GM12873 (cell line): Measurements from ENCODE around the gene TMC2.

Experiments used
- CTCF ChIP-seq: IDR thresholded peaks from 2 replicates; pipeline ENCODE4 v1.5.1; 2012; ENCODE audit warnings: low read depth, mild to moderate bottlenecking, moderate library complexity, low read length, control low read depth; ENCODE audit not compliant: insufficient read depth; ENCODE audit errors: missing control alignments

TMC2 gene

GRCh38 chr20:2602046-2602735 is 65.8 kb downstream of the TMC2 start:
- no peak for TF ChIP-seq CTCF

DNA sequence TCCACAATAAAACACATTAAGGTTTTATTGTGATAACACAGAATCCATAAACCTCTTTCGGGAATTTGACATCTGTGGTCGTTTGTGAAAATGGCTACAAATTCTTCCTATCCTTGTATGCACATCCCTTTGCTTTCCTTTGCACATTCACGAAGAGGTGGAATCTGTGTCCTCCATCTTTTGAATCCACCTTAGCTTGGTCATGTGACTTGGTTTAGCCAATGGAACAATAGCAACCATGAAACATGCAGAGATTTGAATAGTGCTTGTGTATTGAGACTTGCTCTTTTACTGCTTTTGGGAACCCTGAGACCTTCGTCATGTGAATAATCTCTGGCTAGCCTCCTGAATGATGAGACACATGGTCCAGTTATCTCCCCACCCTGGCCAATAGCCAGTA is 66.4 kb downstream of the TMC2 start:
- no peak for TF ChIP-seq CTCF

DNA sequence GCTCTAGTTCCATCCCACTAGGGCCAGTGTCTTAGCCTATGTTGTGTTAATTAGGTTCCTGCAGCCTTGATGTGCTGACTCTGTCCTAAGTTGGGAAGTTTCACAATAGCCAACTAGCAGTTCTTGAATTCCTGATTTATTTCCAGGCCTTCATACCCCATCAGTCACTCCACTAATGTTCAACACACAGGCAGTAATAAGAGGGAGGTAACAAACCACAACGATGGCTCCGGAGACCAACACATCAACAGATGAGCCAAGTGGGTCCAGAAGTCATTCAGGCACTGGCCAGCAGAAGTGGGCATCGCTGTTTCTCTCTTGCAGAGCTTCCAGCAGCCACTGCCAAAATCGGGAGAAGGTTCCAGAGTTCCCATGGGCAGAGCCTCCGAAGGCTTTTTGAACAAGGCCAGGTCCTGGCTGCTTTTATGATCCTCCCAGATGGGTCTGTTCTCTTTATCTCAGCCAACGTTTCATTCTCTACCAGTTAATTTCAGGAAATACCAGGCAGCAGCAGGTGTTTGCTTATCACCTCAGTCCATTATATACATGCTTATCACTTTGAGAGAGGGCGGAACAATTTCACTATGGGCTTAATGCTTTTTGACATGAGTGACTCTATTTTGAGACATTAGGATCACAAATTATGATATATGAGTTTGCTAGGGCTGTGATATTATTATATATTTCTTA is 67.6 kb downstream of the TMC2 start:
- no peak for TF ChIP-seq CTCF

DNA sequence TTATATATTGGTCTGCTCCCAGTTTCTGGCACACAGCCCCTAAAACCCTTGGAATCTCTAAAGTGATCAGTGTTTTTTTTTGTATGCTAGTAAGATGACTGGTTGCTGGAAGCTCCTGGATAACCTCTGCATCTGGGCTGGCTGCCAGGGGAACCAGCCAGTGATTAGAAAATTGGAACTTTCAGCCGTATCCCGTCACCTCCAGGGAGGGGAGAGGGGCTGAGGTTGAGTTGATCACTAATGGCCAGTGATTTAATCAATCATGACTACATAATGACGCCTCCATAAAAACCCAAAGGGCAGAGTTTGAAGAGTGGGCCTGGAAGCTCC is 68.1 kb downstream of the TMC2 start:
- no peak for TF ChIP-seq CTCF

DNA sequence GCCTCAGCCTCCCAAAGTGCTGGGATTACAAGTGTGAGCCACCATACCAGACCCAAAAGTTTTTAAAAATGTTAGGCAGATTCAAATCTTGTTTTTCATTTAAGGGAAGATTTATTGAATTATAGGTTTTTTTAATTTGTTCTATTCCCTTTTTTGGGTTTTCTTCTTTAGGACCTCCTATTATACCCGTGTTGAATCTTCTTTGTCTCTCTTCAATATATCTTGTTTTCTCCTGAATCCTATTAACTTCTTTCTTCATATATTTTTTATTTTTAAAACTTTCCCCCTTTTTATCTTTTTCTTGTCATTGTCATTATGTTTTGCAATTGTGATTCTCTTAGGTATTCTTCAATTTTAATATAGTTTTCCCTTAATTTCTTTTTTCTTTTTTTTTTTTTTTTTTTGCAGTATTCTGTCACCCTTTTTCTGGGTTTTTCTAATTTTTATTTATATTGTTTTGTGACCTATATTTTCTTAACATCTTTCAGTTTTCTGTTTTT is 70.2 kb downstream of the TMC2 start:
- TF ChIP-seq CTCF = no peak

GRCh38 chr20:2610326-2610725 is 74.0 kb downstream of the TMC2 start:
- no peak for TF ChIP-seq CTCF

- no peak for TF ChIP-seq CTCF
These were observed 74.8 kb downstream of the TMC2 start for GRCh38 chr20:2610941-2611720.
